ENCODE results near the gene STAT1.
"Not testable (repeated sequence)": the region's sequence is repeated elsewhere in the genome, so short reads cannot be mapped to it uniquely, and the experiment has no call there.

STAT1 gene

GRCh38 chr2:190964170-190964795 is 49.7 kb downstream of the STAT1 start:
- no peak overlapping the region for H3K18ac ChIP-seq (ENCODE audit: low read length)
- H3K4me3 ChIP-seq (ENCODE audit: low read depth, low read length) = no peak overlapping the region
- no peak overlapping the region for H2AFZ ChIP-seq (ENCODE audit: insufficient read depth, low read length, poor library complexity)
- no peaks in the 10 kb centered on the region for H3K79me1 ChIP-seq (ENCODE audit: low read length)
- H4K8ac ChIP-seq (ENCODE audit: low read depth, low read length) = no peak overlapping the region
- no peak overlapping the region for H3K27ac ChIP-seq (ENCODE audit: low read depth, low read length)
- H3K4ac ChIP-seq (ENCODE audit: low read depth, low read length) = no peak overlapping the region
- H2AK5ac ChIP-seq (ENCODE audit: low read length) = no peak overlapping the region
- H2BK120ac ChIP-seq (ENCODE audit: insufficient read depth, low read length, poor library complexity) = no peak overlapping the region
- no peak overlapping the region for H2BK12ac ChIP-seq (ENCODE audit: low read length)
- H3K4me1 ChIP-seq (ENCODE audit: control insufficient read depth in 1 of 2, insufficient read depth in 2 of 2, low read length in 2 of 2) = no peaks in the 10 kb centered on the region
- H3K23ac ChIP-seq (ENCODE audit: low read length) = peak overlapping the region; percentile 17
- WGBS (ENCODE audit: extremely low coverage, insufficient coverage, insufficient read length) = no CpG with 5 or more reads among the region's 6 CpGs
- H3K9ac ChIP-seq (ENCODE audit: low read length) = peak overlapping the region; percentile 56
- no peaks in the 10 kb centered on the region for H3K79me2 ChIP-seq (ENCODE audit: control insufficient read depth, insufficient read depth, low read length, poor library complexity)
- H4K12ac ChIP-seq (ENCODE audit: low read depth, low read length) = no peak overlapping the region
- H3K9me3 ChIP-seq (ENCODE audit: insufficient read depth, low read depth, low read length) = peaks cover 2% of the 10 kb centered on the region
- no peak overlapping the region for H3K14ac ChIP-seq (ENCODE audit: low read length)
- H3K27me3 ChIP-seq (ENCODE audit: insufficient read depth, low read length) = no peaks in the 10 kb centered on the region
- H3K36me3 ChIP-seq (ENCODE audit: control insufficient read depth in 1 of 2, insufficient read depth in 2 of 2, low read length in 2 of 2) = peaks cover 5 to 12% of the 10 kb centered on the region in 2 experiments
- H2BK5ac ChIP-seq (ENCODE audit: low read depth, low read length, poor library complexity) = no peak overlapping the region
- DNase-seq = no peak
- no peak overlapping the region for H3K4me2 ChIP-seq (ENCODE audit: low read length)
- no peak overlapping the region for H4K91ac ChIP-seq (ENCODE audit: low read depth, low read length)

DNA sequence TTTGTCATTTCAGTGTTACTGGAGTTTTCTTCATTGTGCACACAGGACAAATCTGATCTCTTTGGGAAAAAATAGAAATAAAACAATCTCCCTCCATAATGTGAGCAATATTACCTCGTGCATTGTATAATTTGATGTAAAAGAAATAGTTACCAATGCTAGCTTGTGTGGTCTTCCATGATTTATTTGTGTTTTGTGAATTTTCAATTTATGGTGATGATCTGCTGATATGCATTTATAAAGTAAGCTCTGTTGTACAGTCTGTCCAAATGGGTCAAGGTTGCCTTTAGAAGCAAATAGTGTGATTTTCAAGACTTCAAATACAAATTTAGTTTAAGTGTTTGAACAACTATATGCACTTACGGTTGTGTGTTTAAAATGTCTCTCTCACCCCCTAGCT is 50.9 kb downstream of the STAT1 start:
- Histone ChIP-seq H3K4me2 (ENCODE audit: low read length) (no peak overlapping the region), H2BK12ac (ENCODE audit: low read length) (no peak overlapping the region), H3K14ac (ENCODE audit: low read length) (no peak overlapping the region), H3K18ac (ENCODE audit: low read length) (no peak overlapping the region), H3K23ac (ENCODE audit: low read length) (no peak overlapping the region), H3K4me1 (ENCODE audit: control insufficient read depth in 1 of 2, insufficient read depth in 2 of 2, low read length in 2 of 2) (no peaks in the 10 kb centered on the region), H2BK5ac (ENCODE audit: low read depth, low read length, poor library complexity) (no peak overlapping the region), H4K91ac (ENCODE audit: low read depth, low read length) (no peak overlapping the region), H3K79me2 (ENCODE audit: control insufficient read depth, insufficient read depth, low read length, poor library complexity) (no peaks in the 10 kb centered on the region), H3K4me3 (ENCODE audit: low read depth, low read length) (no peak overlapping the region), H3K9me3 (ENCODE audit: insufficient read depth, low read depth, low read length) (peaks cover 2% of the 10 kb centered on the region), H3K27ac (ENCODE audit: low read depth, low read length) (no peak overlapping the region), H3K27me3 (ENCODE audit: insufficient read depth, low read length) (no peaks in the 10 kb centered on the region), H3K36me3 (ENCODE audit: control insufficient read depth in 1 of 2, insufficient read depth in 2 of 2, low read length in 2 of 2) (peaks cover 5 to 12% of the 10 kb centered on the region in 2 experiments), H2AFZ (ENCODE audit: insufficient read depth, low read length, poor library complexity) (no peak overlapping the region), H3K9ac (ENCODE audit: low read length) (no peak overlapping the region), H3K4ac (ENCODE audit: low read depth, low read length) (no peak overlapping the region), H4K8ac (ENCODE audit: low read depth, low read length) (no peak overlapping the region), H2BK120ac (ENCODE audit: insufficient read depth, low read length, poor library complexity) (no peak overlapping the region), H2AK5ac (ENCODE audit: low read length) (no peak overlapping the region), H4K12ac (ENCODE audit: low read depth, low read length) (no peak overlapping the region), H3K79me1 (ENCODE audit: low read length) (no peaks in the 10 kb centered on the region)
- DNase-seq = no peak
- WGBS (ENCODE audit: extremely low coverage, insufficient coverage, insufficient read length) = no CpG with 5 or more reads among the region's 2 CpGs

GRCh38 chr2:190961918-190962487 is 52.0 kb downstream of the STAT1 start:
- Histone ChIP-seq H3K4me2 (ENCODE audit: low read length) (no peak overlapping the region), H3K9me3 (ENCODE audit: insufficient read depth, low read depth, low read length) (peaks cover 2% of the 10 kb centered on the region), H3K4me1 (ENCODE audit: control insufficient read depth in 1 of 2, insufficient read depth in 2 of 2, low read length in 2 of 2) (no peaks in the 10 kb centered on the region), H3K79me2 (ENCODE audit: control insufficient read depth, insufficient read depth, low read length, poor library complexity) (no peaks in the 10 kb centered on the region), H3K9ac (ENCODE audit: low read length) (no peak overlapping the region), H2AFZ (ENCODE audit: insufficient read depth, low read length, poor library complexity) (no peak overlapping the region), H3K4me3 (ENCODE audit: low read depth, low read length) (no peak overlapping the region), H3K23ac (ENCODE audit: low read length) (no peak overlapping the region), H3K36me3 (ENCODE audit: control insufficient read depth in 1 of 2, insufficient read depth in 2 of 2, low read length in 2 of 2) (peaks cover 5 to 12% of the 10 kb centered on the region in 2 experiments), H2AK5ac (ENCODE audit: low read length) (no peak overlapping the region), H3K79me1 (ENCODE audit: low read length) (no peaks in the 10 kb centered on the region), H2BK5ac (ENCODE audit: low read depth, low read length, poor library complexity) (no peak overlapping the region), H3K4ac (ENCODE audit: low read depth, low read length) (no peak overlapping the region), H4K12ac (ENCODE audit: low read depth, low read length) (no peak overlapping the region), H3K18ac (ENCODE audit: low read length) (no peak overlapping the region), H2BK12ac (ENCODE audit: low read length) (no peak overlapping the region), H3K27ac (ENCODE audit: low read depth, low read length) (no peak overlapping the region), H4K91ac (ENCODE audit: low read depth, low read length) (no peak overlapping the region), H3K27me3 (ENCODE audit: insufficient read depth, low read length) (no peaks in the 10 kb centered on the region), H3K14ac (ENCODE audit: low read length) (no peak overlapping the region), H2BK120ac (ENCODE audit: insufficient read depth, low read length, poor library complexity) (no peak overlapping the region), H4K8ac (ENCODE audit: low read depth, low read length) (no peak overlapping the region)
- WGBS (ENCODE audit: extremely low coverage, insufficient coverage, insufficient read length) = no CpG with 5 or more reads among the region's 2 CpGs
- peak in 1 of 2 donors; percentile 35 for DNase-seq

- H3K4me3 ChIP-seq (ENCODE audit: low read depth, low read length); H3K79me2 ChIP-seq (ENCODE audit: control insufficient read depth, insufficient read depth, low read length, poor library complexity); DNase-seq; H2BK12ac ChIP-seq (ENCODE audit: low read length); H3K27ac ChIP-seq (ENCODE audit: low read depth, low read length); H3K4ac ChIP-seq (ENCODE audit: low read depth, low read length); H4K12ac ChIP-seq (ENCODE audit: low read depth, low read length); H2BK5ac ChIP-seq (ENCODE audit: low read depth, low read length, poor library complexity); H3K18ac ChIP-seq (ENCODE audit: low read length); H3K14ac ChIP-seq (ENCODE audit: low read length); H2BK120ac ChIP-seq (ENCODE audit: insufficient read depth, low read length, poor library complexity); H3K27me3 ChIP-seq (ENCODE audit: insufficient read depth, low read length); H4K91ac ChIP-seq (ENCODE audit: low read depth, low read length); H3K4me2 ChIP-seq (ENCODE audit: low read length); H4K8ac ChIP-seq (ENCODE audit: low read depth, low read length); H3K79me1 ChIP-seq (ENCODE audit: low read length); H3K9ac ChIP-seq (ENCODE audit: low read length); H3K4me1 ChIP-seq (ENCODE audit: control insufficient read depth in 1 of 2, insufficient read depth in 2 of 2, low read length in 2 of 2); H2AK5ac ChIP-seq (ENCODE audit: low read length); H2AFZ ChIP-seq (ENCODE audit: insufficient read depth, low read length, poor library complexity); H3K9me3 ChIP-seq (ENCODE audit: insufficient read depth, low read depth, low read length); H3K23ac ChIP-seq (ENCODE audit: low read length): not testable (repeated sequence)
- WGBS (ENCODE audit: extremely low coverage, insufficient coverage, insufficient read length) = no CpG with 5 or more reads among the region's 5 CpGs
- peaks cover 5 to 11% of the 10 kb centered on the region in 2 experiments for H3K36me3 ChIP-seq (ENCODE audit: control insufficient read depth in 1 of 2, insufficient read depth in 2 of 2, low read length in 2 of 2)
Measured at GRCh38 chr2:190961117-190961516, 52.9 kb downstream of the STAT1 start.

All from trophoblast cell (in vitro differentiated cells and primary cell).